NCI-H748 treated with DMSO at 0.1 percent for 48 hours (cell line): ENCODE results near the gene TANC1.

Experiments used
- DNase-seq: peaks from one replicate; lab custom pipeline; 2025; lab: John Stamatoyannopoulos, UW

TANC1 gene

DNA sequence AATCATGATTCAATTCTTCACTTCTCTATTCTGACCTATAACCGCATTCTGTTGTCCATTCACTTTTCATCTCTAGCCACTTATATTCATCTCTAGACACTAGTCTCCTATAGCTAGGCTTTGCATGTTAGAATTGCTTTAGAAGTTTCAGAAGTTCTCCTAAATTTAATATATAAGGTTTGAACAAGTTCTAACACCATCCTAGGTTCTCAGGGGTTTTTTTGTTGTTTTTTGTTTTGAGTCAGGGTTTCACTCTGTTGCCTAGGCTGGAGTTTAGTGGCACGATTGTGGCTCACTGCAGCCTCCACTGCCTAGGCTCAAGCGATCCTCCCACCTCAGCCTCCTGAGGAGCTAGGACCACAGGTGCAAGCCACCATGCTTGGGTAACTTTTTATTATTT lies 298.1 kb downstream of the TANC1 start:
- DNase-seq: no peak

DNA sequence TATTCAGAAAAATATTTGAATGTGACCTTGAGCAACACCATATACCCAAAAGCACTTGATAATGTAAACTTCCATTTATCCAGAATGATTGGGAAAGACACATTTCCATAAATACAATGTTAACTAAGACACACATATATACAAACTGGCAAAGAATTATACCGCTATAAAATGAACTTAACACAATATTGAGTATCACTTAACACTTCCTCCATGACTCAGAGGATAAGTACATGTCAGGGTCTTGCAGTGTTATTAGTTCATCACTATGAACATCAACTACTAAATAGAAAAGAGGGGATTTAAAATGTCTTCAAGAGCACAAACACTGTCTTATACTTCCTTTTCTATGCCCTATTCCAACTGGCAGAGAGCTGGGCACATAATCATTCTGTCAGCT lies 299.5 kb downstream of the TANC1 start:
- DNase-seq: no peak

DNA sequence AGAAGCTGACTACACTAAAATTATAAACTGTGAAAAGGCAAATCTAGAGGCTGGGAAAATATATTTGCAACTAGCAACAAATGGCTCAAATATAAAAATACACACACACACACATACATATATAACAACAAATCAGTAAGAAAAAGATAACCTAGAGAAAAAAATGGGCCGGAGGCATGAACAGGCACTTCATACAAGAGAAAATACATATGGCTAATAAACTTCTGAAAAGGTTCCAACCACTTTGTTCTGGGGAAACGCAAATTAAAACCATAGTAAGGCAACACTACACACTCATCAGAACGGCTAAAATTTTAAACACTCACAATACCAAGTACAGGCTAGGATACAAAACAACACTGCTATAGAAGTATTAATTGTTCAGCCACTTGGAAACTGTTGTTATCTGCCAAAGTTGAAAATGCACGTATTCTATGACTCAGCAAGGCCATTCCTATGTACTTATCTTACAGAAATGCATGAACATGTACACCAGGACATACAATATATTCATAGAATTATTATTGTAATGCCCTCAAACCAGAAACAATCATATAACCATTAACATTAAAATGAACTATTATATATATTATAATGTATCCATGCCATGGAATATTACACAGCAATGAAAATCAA lies 302.4 kb downstream of the TANC1 start:
- no peak for DNase-seq

DNA sequence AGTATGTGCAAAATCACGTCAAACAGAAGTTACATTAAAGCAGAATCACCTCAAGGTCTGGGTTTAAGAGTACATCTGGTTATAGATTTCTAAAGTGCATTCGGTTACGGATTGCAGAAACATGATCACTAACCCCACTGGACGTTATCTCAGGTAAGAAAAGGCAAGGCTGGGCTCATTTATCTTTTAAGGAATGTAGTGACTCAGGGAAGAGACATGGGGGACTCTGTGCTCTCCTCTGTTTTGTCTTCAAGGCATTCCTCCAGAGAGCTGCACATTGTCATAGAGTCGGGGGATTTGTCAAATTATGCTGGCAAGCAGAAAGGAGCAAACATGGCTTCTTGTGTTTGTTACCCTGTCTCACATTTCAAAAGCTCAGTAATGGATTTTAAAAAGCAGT lies 303.7 kb downstream of the TANC1 start:
- no peak for DNase-seq

DNA sequence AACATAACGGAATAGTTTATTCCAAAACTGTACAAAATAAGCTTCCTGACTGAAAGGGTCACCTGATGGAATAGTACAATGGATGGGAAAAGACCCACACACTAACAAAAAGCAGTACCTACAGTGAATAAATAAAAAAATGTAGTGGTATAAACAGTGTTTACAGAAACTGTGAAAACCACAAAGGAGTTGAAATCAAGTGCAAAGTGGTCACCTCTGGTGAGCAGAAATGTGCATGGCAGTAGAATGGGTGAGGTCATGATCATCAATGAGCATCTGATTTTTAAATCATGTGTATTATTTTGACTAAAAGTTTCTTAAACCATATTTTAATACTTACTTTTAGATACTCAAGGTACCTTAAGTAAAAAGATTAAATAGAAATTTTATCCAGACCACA lies 306.7 kb downstream of the TANC1 start:
- DNase-seq: no peak

- DNase-seq: no peak
Observed at GRCh38 chr2:159279700-159280099, 311.3 kb downstream of the TANC1 start.

GRCh38 chr2:159281002-159281401 lies 312.6 kb downstream of the TANC1 start:
- no peak for DNase-seq
